Measurements from ENCODE around the gene RBP3. TPM values are rescaled to one million over a fixed set of nuclear protein-coding genes. Genes with fewer than 3 reads are reported as not detected.

The RBP3 gene
- polyA plus RNA-seq, 1 donor (not counting 4 experiments of a cell fraction or from before 2014, with no cell fraction given), result not detected

- FAIRE-seq (no peak), DNase-seq (ENCODE audit: low read depth, low spot score) (no peak)
- no peak for TF ChIP-seq EZH2 (IDR thresholded peaks at IDR 0.05; ENCODE audit: low read length)
- TF ChIP-seq, protein P1, sequence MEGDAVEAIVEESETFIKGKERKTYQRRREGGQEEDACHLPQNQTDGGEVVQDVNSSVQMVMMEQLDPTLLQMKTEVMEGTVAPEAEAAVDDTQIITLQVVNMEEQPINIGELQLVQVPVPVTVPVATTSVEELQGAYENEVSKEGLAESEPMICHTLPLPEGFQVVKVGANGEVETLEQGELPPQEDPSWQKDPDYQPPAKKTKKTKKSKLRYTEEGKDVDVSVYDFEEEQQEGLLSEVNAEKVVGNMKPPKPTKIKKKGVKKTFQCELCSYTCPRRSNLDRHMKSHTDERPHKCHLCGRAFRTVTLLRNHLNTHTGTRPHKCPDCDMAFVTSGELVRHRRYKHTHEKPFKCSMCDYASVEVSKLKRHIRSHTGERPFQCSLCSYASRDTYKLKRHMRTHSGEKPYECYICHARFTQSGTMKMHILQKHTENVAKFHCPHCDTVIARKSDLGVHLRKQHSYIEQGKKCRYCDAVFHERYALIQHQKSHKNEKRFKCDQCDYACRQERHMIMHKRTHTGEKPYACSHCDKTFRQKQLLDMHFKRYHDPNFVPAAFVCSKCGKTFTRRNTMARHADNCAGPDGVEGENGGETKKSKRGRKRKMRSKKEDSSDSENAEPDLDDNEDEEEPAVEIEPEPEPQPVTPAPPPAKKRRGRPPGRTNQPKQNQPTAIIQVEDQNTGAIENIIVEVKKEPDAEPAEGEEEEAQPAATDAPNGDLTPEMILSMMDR (optimal IDR thresholded peaks at IDR 0.05 in 1 of 3, IDR thresholded peaks at IDR 0.05 in 1 of 3, conservative IDR thresholded peaks at IDR 0.05 in 1 of 3; ENCODE audit: extremely low read depth in 1 of 3, insufficient read depth in 2 of 3, low read length in 3 of 3), result no peak
- Histone ChIP-seq H3K27ac (ENCODE audit: control insufficient read depth, insufficient read depth, low read length) (no peak overlapping the region), H3K9me1 (ENCODE audit: control insufficient read depth, extremely low read depth, insufficient read depth, low read length) (no peaks in the 10 kb centered on the region), H3K4me3 (ENCODE audit: control insufficient read depth in 2 of 3, extremely low read depth in 1 of 3, insufficient read depth in 2 of 3, low read depth in 1 of 3, low read length in 3 of 3) (no peak overlapping the region), H3K4me1 (ENCODE audit: control insufficient read depth, extremely low read depth, insufficient read depth, low read length) (no peaks in the 10 kb centered on the region), H3K36me3 (ENCODE audit: control insufficient read depth in 2 of 2, extremely low read depth in 1 of 2, insufficient read depth in 2 of 2, low read length in 2 of 2) (no peaks in the 10 kb centered on the region), H3K9me3 (ENCODE audit: control insufficient read depth, low read depth, low read length) (no peaks in the 10 kb centered on the region), H3K27me3 (ENCODE audit: control insufficient read depth, extremely low read depth, insufficient read depth, low read length) (peaks cover 14% of the 10 kb centered on the region), H3K4me2 (ENCODE audit: control insufficient read depth, extremely low read depth, insufficient read depth, low read depth, low read length) (no peak overlapping the region), H4K20me1 (ENCODE audit: control insufficient read depth, extremely low read depth, insufficient read depth, low read length) (no peaks in the 10 kb centered on the region), H2AFZ (ENCODE audit: control insufficient read depth, low read length) (no peak overlapping the region), H3K9ac (ENCODE audit: control insufficient read depth, extremely low read depth, insufficient read depth, low read length) (no peak overlapping the region), H3K79me2 (ENCODE audit: control insufficient read depth, insufficient read depth, low read length) (no peaks in the 10 kb centered on the region)
- dilution Hi-C loops (cut with MboI; ENCODE audit: extremely low pct_ligation_motif_present, low sequenced_read_pairs), result no loop called here
Measured at GRCh38 chr10:47332946-47333345, 15.2 kb upstream of the RBP3 start.

DNA sequence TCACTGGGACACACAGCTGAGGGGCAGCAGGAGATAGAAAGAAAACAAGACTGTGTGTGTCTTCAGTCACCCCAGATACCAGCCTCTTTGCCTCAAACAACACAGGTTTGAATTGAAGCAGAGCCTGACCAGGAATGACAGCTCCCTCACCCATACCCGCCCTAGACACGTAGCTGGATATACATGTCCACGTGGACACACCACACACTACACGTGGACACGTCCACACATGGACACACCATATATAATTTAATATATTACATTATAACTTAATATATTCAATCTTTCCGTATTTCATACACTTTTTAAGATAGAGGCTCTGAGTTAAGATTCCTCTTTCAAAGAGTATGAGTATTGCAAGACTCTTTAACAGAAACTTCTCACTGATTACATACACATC lies 14.6 kb upstream of the RBP3 start:
- Histone ChIP-seq H3K4me2 (ENCODE audit: control insufficient read depth, extremely low read depth, insufficient read depth, low read depth, low read length) (no peak overlapping the region), H4K20me1 (ENCODE audit: control insufficient read depth, extremely low read depth, insufficient read depth, low read length) (no peaks in the 10 kb centered on the region), H3K4me3 (ENCODE audit: control insufficient read depth in 2 of 3, extremely low read depth in 1 of 3, insufficient read depth in 2 of 3, low read depth in 1 of 3, low read length in 3 of 3) (no peak overlapping the region), H3K9me1 (ENCODE audit: control insufficient read depth, extremely low read depth, insufficient read depth, low read length) (no peaks in the 10 kb centered on the region), H2AFZ (ENCODE audit: control insufficient read depth, low read length) (no peak overlapping the region), H3K79me2 (ENCODE audit: control insufficient read depth, insufficient read depth, low read length) (no peaks in the 10 kb centered on the region), H3K9me3 (ENCODE audit: control insufficient read depth, low read depth, low read length) (no peaks in the 10 kb centered on the region), H3K27me3 (ENCODE audit: control insufficient read depth, extremely low read depth, insufficient read depth, low read length) (peaks cover 14% of the 10 kb centered on the region), H3K36me3 (ENCODE audit: control insufficient read depth in 2 of 2, extremely low read depth in 1 of 2, insufficient read depth in 2 of 2, low read length in 2 of 2) (no peaks in the 10 kb centered on the region), H3K9ac (ENCODE audit: control insufficient read depth, extremely low read depth, insufficient read depth, low read length) (no peak overlapping the region), H3K27ac (ENCODE audit: control insufficient read depth, insufficient read depth, low read length) (no peak overlapping the region), H3K4me1 (ENCODE audit: control insufficient read depth, extremely low read depth, insufficient read depth, low read length) (no peaks in the 10 kb centered on the region)
- no peak for FAIRE-seq
- TF ChIP-seq EZH2 (IDR thresholded peaks at IDR 0.05; ENCODE audit: low read length), result no peak
- TF ChIP-seq, protein P1 (optimal IDR thresholded peaks at IDR 0.05 in 1 of 3, IDR thresholded peaks at IDR 0.05 in 1 of 3, conservative IDR thresholded peaks at IDR 0.05 in 1 of 3; ENCODE audit: extremely low read depth in 1 of 3, insufficient read depth in 2 of 3, low read length in 3 of 3), result no peak
- dilution Hi-C loops (cut with MboI; ENCODE audit: extremely low pct_ligation_motif_present, low sequenced_read_pairs), result no loop called here
- no peak for DNase-seq (ENCODE audit: low read depth, low spot score)

Data from keratinocyte (primary cell).